HG02759 (cell line): ENCODE measurements around the gene TEAD4.
A peak's percentile ranks its signal among the peaks of the same experiment; 100 is the strongest.

Experiments used
- ATAC-seq: cut with Tn5 transposase; IDR thresholded peaks from one replicate; pipeline ENCODE4 v1.9.1; 2021; ENCODE audit warnings: mild to moderate bottlenecking, moderate library complexity; ENCODE audit not compliant: unreplicated experiment

TEAD4 gene

GRCh38 chr12:3028108-3028507, 68.9 kb downstream of the TEAD4 start:
- ATAC-seq: no peak

- ATAC-seq: no peak
Observed at GRCh38 chr12:3030821-3031429, 71.7 kb downstream of the TEAD4 start.

- no peak for ATAC-seq
Observed at GRCh38 chr12:3032161-3032560, 73.0 kb downstream of the TEAD4 start.

- no peak for ATAC-seq
Observed at GRCh38 chr12:3032770-3033538, 73.8 kb downstream of the TEAD4 start.

- ATAC-seq: no peak
Observed at GRCh38 chr12:3033539-3033867, 74.3 kb downstream of the TEAD4 start.

GRCh38 chr12:3034067-3034750, 75.0 kb downstream of the TEAD4 start:
- peak; percentile 69 for ATAC-seq

GRCh38 chr12:3035171-3035570, 76.0 kb downstream of the TEAD4 start:
- ATAC-seq: no peak

- ATAC-seq: no peak
Observed at GRCh38 chr12:3035815-3036702, 76.9 kb downstream of the TEAD4 start.

GRCh38 chr12:3036901-3037600, 77.9 kb downstream of the TEAD4 start:
- ATAC-seq: no peak

GRCh38 chr12:3038166-3038565, 79.0 kb downstream of the TEAD4 start:
- ATAC-seq: no peak

GRCh38 chr12:3038926-3039510, 79.8 kb downstream of the TEAD4 start:
- no peak for ATAC-seq

GRCh38 chr12:3040026-3040656, 80.9 kb downstream of the TEAD4 start:
- ATAC-seq: no peak

GRCh38 chr12:3040663-3041544, 81.7 kb downstream of the TEAD4 start:
- no peak for ATAC-seq

- ATAC-seq: peak; percentile 75
Observed at GRCh38 chr12:3041558-3042164, 82.5 kb downstream of the TEAD4 start.

GRCh38 chr12:3042394-3042793, 83.2 kb downstream of the TEAD4 start:
- ATAC-seq: no peak

GRCh38 chr12:3042826-3043225, 83.6 kb downstream of the TEAD4 start:
- ATAC-seq: no peak

GRCh38 chr12:3043406-3043805, 84.2 kb downstream of the TEAD4 start:
- ATAC-seq: no peak

GRCh38 chr12:3044141-3044630, 85.0 kb downstream of the TEAD4 start:
- no peak for ATAC-seq
